ENCODE results near the gene WARS2. TPM values are rescaled to one million over a fixed set of nuclear protein-coding genes. Genes with fewer than 3 reads are reported as not detected.
A peak's percentile ranks its signal among the peaks of the same experiment; 100 is the strongest.

WARS2 gene
- total RNA-seq, 1 experiment from 2014 or later: 27.7 TPM

DNA sequence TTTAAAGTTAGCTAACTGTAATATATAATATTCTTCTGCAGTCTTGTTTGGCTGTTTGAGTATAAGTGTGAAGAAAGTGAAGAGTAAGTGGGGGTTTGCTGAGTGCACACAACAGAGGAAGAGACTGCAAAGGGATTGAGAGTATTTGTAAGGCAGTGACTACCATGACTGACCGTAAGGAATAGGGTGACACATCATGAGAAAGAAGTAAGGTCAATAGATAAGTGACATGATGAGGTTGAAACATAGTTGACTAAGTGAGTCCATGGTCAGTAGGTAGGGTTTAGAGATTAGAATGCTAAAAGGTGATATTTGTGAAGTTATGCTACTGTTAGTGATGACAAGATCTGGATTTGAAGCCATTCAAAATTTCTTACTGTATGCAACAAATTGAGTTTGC is 27.7 kb downstream of the WARS2 start:
- POLR2A ChIA-PET: no interaction called here
- CTCF ChIA-PET: no interaction called here
- TF ChIP-seq, protein P1, sequence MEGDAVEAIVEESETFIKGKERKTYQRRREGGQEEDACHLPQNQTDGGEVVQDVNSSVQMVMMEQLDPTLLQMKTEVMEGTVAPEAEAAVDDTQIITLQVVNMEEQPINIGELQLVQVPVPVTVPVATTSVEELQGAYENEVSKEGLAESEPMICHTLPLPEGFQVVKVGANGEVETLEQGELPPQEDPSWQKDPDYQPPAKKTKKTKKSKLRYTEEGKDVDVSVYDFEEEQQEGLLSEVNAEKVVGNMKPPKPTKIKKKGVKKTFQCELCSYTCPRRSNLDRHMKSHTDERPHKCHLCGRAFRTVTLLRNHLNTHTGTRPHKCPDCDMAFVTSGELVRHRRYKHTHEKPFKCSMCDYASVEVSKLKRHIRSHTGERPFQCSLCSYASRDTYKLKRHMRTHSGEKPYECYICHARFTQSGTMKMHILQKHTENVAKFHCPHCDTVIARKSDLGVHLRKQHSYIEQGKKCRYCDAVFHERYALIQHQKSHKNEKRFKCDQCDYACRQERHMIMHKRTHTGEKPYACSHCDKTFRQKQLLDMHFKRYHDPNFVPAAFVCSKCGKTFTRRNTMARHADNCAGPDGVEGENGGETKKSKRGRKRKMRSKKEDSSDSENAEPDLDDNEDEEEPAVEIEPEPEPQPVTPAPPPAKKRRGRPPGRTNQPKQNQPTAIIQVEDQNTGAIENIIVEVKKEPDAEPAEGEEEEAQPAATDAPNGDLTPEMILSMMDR (IDR thresholded peaks at IDR 0.05; ENCODE audit: unreplicated experiment): no peak
- no peak for DNase-seq (ENCODE audit: unreplicated experiment)
- no peaks in the 10 kb centered on the region for H3K9me3 Mint-ChIP-seq (ENCODE audit: unreplicated experiment)
- intact Hi-C loops (cut with micrococcal nuclease): no loop called here
- H3K27me3 Mint-ChIP-seq (ENCODE audit: insufficient read depth, unreplicated experiment): no peaks in the 10 kb centered on the region
- peaks cover 6% of the 10 kb centered on the region for H3K36me3 Mint-ChIP-seq (ENCODE audit: insufficient read depth, unreplicated experiment)
- H3K27ac Mint-ChIP-seq (ENCODE audit: low read depth, unreplicated experiment): no peak overlapping the region
- peaks cover 14% of the 10 kb centered on the region for H3K4me1 Mint-ChIP-seq (ENCODE audit: insufficient read depth, unreplicated experiment)
- no TSS peak for BruUV-seq (replicated peaks)
- no peak overlapping the region for H3K4me3 Mint-ChIP-seq (ENCODE audit: unreplicated experiment)

DNA sequence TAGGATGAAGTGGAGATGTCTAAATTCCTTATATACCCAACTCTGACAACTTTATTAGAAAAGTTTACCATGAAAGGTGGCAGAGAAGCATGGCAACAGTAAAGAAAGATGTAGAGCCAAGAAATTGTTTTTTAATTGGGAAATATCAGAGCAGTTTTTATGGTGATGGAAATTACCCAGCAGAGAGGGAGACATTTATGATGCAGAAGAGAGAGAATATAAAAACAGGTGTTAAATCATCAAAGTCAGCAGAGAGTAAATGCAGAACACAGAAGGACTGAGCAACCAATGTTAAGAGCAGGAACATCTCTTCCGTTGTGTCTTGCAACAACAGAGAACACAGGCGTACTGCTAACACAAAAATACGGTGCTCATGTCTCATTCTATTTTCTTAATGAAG is 28.2 kb downstream of the WARS2 start:
- no peaks in the 10 kb centered on the region for H3K27me3 Mint-ChIP-seq (ENCODE audit: insufficient read depth, unreplicated experiment)
- intact Hi-C loops (cut with micrococcal nuclease): no loop called here
- no peak overlapping the region for H3K4me3 Mint-ChIP-seq (ENCODE audit: unreplicated experiment)
- H3K4me1 Mint-ChIP-seq (ENCODE audit: insufficient read depth, unreplicated experiment): peaks cover 12% of the 10 kb centered on the region
- TF ChIP-seq, protein P1 (IDR thresholded peaks at IDR 0.05; ENCODE audit: unreplicated experiment): no peak
- H3K36me3 Mint-ChIP-seq (ENCODE audit: insufficient read depth, unreplicated experiment): peaks cover 6% of the 10 kb centered on the region
- POLR2A ChIA-PET: no interaction called here
- BruUV-seq (replicated peaks): no TSS peak
- CTCF ChIA-PET: no interaction called here
- no peak overlapping the region for H3K27ac Mint-ChIP-seq (ENCODE audit: low read depth, unreplicated experiment)
- no peak for DNase-seq (ENCODE audit: unreplicated experiment)
- H3K9me3 Mint-ChIP-seq (ENCODE audit: unreplicated experiment): no peaks in the 10 kb centered on the region

DNA sequence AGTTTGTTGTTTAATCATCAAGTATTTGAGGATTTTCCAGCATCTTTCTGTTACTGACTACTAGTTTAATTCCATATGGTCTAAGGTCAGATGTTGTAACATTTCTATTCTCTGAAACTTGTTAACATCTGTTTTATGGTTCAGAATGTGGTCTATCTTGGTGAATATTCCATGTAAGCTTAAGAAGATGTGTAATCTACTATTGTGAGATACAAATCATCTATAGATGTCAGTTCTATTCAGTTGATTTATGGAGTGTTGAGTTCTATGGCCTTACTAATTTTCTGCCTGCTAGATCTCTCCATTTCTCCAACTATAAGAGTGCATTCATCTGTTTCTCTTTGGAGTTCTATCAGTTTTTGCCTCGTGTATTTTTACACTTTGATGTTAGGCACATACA is 31.5 kb downstream of the WARS2 start:
- POLR2A ChIA-PET: no interaction called here
- TF ChIP-seq, protein P1 (IDR thresholded peaks at IDR 0.05; ENCODE audit: unreplicated experiment): no peak

DNA sequence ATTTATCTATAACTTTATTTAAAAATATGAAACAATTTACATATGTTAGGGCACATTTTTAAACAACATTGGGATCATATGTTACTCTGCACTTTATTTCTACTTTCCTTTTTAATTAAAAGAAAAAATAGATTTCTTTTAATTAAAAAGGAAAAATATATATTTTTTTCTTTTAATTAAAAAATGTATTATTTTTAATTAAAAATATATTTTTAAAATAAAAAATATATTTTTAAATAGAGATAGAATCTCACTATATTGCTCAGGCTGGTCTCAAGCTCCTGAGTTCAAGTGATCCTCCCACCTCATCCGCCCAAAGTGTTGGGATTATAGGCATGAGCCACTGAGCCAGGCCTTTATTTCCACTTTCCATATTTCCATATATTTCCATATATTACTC is 36.7 kb downstream of the WARS2 start:
- H3K27me3 Mint-ChIP-seq (ENCODE audit: insufficient read depth, unreplicated experiment): no peaks in the 10 kb centered on the region
- H3K4me1 Mint-ChIP-seq (ENCODE audit: insufficient read depth, unreplicated experiment): peaks cover 49% of the 10 kb centered on the region
- no TSS peak for BruUV-seq (replicated peaks)
- peaks cover 18% of the 10 kb centered on the region for H3K36me3 Mint-ChIP-seq (ENCODE audit: insufficient read depth, unreplicated experiment)
- ChIA-PET CTCF (interaction anchor here (0.6 to 1.9 kb wide), 3 partner anchors 14 to 33 kb away, joined by 3 to 5 read pairs (median 3); no protein-coding TSS in a partner anchor), POLR2A (interaction anchor here (0.9 to 1.4 kb wide), 4 partner anchors 22 to 37 kb away, joined by 3 read pairs; no protein-coding TSS in a partner anchor)
- TF ChIP-seq, protein P1 (IDR thresholded peaks at IDR 0.05; ENCODE audit: unreplicated experiment): no peak
- no peak for DNase-seq (ENCODE audit: unreplicated experiment)
- peak overlapping the region; percentile 76 for H3K27ac Mint-ChIP-seq (ENCODE audit: low read depth, unreplicated experiment)
- intact Hi-C loops (cut with micrococcal nuclease): no loop called here
- no peaks in the 10 kb centered on the region for H3K9me3 Mint-ChIP-seq (ENCODE audit: unreplicated experiment)
- no peak overlapping the region for H3K4me3 Mint-ChIP-seq (ENCODE audit: unreplicated experiment)

More for the DNA sequence above, 31.5 kb downstream of the WARS2 start:
- DNase-seq (ENCODE audit: unreplicated experiment): no peak
- Mint-ChIP-seq H3K4me1 (ENCODE audit: insufficient read depth, unreplicated experiment) (peaks cover 10% of the 10 kb centered on the region), H3K4me3 (ENCODE audit: unreplicated experiment) (no peak overlapping the region), H3K27ac (ENCODE audit: low read depth, unreplicated experiment) (no peak overlapping the region), H3K9me3 (ENCODE audit: unreplicated experiment) (no peaks in the 10 kb centered on the region), H3K27me3 (ENCODE audit: insufficient read depth, unreplicated experiment) (no peaks in the 10 kb centered on the region), H3K36me3 (ENCODE audit: insufficient read depth, unreplicated experiment) (peaks cover 10% of the 10 kb centered on the region)
- BruUV-seq (replicated peaks): no TSS peak
- CTCF ChIA-PET: no interaction called here
- intact Hi-C loops (cut with micrococcal nuclease): no loop called here
